Stimulated activated CD8-positive, alpha-beta memory T cell treated with anti-CD3 and anti-CD28 coated beads, Interleukin-15, amount 100 ng/mL, for 48 hours (primary cell): ENCODE data around the gene FIZ1.
A peak's percentile ranks its signal among the peaks of the same experiment; 100 is the strongest.

Source experiments
- DNase-seq, 2 donors: peaks; one replicate each; pipeline ENCODE4 v3.0.0-alpha.2; 2020; ENCODE audit warnings: low read depth in 2 of 2

Gene FIZ1

DNA sequence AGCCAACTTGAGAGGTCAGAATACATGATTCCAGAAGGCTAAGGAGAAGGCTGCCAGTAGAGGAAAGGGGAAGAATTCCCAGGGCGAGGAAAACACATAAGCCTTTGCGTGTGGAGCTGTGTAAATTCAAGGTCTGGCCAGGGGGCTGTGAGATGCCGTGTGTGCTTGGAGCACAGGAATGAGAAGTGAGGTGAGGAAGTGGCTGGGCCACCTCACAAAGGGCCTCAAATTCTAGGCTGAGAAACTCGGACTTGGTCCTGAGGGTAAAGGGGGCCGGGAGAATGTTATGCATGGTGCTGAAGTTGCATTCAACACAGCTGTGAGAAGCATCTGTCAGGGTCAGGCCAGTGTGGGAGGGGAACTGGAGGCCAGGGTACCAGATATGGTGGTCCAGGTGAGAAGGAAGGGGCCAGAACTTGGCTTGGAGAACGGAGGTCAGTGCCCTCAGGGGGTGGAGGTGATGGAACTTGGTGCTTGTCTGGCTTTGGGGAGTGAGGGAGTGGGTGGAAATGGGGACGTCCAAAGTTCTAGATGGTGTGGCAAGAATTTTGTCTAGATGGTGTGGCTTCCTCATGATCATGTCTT is 36.6 kb upstream of the FIZ1 start:
- no peak for DNase-seq

DNA sequence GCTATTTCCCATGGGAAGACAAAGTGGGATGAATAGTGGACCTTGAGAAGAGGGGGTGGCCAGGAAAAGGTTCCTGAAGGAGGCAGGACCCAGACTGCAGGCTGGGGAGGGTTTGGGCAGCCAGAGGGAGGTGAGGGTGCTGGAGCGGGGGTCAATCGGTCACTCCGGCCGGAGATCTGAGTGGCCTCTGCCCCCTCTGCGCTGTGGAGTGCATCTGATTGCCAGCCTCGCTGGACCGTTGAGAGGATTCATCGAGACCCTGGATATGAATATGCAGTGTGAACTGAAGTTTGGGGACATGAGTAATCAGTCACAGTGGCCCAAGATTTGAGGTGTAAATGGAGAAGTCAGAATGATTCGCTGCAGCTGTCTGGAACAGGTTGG is 36.0 kb upstream of the FIZ1 start:
- no peak for DNase-seq

DNA sequence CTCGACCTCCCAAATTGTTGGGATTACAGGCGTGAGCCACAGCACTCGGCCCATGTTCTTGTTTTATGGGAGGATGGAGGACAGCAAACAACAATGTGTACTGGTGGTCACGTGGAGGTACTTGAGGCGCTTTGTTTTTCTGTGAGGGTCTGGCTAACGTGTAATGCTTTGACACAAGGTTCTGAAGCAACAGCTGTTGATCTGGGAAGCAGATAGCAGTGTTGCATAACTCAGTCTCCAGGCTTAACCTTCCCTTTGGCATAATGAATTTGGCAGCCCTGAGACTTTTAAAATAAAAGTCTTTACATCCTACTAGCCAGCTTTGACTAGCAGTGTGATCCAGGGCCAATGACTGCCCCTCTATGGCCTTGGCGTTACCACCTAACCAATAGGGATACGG is 34.5 kb upstream of the FIZ1 start:
- no peak for DNase-seq

DNA sequence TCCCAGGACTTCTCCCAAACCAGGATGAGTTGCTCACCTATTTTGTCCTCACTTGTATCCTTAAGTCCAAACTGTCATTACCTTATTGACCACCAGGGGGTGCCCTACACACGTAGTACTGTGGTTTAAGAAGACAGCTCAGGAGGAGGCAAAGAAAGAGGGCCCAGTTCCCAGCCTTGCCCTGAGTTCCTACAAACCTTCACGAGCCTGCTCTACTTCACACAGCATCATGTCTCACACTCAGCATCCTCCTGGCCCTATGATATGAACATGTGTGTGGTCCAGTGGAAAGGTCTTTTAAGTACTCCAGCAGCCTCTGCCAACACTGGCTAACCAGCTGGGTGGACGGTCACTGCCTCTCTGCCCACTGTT is 33.1 kb upstream of the FIZ1 start:
- DNase-seq, result peak in 1 of 2 donors; percentile 64

DNA sequence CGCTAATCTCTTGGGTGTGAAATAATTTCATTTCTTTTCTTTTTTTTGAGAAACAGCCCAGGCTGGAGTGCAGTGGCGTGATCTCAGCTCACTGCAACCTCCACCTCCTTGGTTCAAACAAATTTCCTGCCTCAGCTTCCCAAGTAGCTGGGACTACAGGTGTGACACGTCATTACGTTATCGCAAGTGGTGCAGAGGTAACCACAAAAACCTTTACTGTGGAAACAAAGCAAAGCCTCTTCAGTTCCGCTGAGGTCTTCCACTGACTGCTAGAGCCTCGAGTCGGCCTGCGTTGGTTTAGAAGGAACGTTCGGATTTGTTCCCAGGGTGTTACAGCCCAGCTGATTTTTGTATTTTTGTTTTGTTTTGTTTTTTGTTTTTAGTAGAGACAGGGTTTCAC is 27.0 kb upstream of the FIZ1 start:
- DNase-seq, result peak in 1 of 2 donors; percentile 52

DNA sequence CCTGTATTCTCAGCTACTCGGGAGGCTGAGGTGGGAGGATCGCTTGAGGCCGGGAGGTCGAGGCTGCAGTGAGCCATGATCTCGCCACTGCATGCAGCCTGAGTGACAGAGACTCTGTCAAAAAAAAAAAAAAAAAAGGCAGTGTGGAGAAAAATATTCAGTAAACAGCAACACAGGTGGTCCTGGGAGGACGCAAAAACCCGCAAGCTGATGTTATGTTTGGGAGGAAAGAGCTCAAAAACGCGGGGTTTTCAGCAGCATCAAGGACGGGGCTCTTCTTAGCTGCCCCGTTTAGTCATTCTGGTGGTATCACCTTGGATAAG is 25.6 kb upstream of the FIZ1 start:
- no peak for DNase-seq

DNA sequence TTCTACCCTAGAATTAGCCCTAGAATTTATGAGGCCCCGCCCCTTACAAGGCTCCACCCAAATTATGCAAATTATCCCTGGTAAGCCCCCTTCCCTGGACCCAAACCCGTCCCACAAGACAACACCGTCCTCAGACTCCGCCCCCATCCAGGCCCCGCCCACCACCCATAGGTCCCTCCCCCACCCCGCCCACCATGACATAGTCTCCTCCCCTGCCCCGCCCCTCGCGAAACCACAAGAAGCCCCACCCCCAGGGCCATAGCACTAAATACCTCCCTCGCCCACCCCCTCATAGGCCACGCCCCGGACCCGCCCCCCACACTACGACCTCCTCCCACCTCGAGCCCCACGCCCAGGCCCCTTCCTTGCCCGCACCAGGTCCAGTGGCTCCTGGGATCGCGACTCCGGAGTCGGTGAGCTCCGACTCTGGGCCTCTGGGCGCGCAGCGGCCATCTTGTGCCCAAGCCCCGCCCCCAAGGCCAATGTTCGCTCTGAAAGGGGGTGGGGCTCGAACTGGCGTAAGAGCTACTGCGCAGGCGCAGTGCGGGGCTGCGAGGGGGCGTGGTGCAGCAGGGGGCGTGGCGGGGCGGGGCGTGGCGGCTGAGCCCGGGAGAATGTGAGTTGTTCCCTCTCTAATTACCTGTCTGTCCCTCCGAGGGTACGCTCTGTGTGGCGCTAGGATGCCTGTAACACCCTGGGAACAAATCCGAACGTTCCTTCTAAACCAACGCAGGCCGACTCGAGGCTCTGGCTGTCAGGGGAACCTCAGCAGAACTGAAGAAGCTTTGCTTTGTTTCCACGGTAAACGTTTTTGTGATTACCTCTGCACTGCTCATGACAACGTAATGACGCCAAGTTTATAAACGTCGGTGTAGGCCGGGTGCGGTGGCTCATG is 25.0 kb upstream of the FIZ1 start, which contains the start of gene ZNF784:
Gene ZNF784 (minus strand): TSS at position 458 of the 895 bp plus-strand sequence. CDS start 5 bp downstream, at position 453.
- peak; percentile 82 to 84 for DNase-seq

DNA sequence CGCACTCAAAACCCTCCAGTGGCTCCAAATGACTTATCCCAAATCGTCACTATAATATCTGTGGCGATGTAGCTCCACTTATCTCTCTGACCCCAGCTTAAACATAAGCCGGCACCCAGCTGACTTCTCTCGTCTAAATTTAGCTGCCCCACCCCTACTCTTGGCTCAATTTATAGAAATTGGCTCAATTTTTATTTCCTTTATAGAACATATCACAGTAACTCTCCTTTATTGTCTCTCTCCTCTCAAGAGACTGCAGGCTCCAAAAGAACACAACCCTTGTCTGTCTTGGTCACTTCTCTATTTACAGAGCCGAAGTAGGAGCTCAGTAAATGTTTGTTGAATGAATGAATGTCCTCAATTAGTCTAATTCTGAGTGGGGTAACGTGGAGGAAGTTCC is 24.2 kb upstream of the FIZ1 start:
- DNase-seq, result no peak

DNA sequence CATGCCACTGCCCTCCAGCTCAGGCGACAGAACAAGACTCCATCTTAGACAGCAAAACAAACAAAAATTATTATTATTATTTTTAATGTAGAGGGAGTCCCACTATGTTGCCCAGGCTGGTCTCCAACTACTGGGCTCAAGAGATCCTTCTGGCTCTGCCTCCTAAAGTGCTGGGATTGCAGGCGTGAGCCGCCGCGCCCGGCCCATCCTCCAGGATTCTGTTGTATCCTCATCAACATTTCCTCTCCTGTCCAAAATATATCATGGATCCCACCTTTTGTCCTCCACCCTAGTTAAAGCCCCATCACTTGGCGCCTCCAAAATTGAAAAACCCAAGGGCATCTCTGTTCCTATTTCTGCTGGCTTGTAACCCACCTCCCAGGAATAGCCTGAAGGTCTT is 23.8 kb upstream of the FIZ1 start:
- no peak for DNase-seq

DNA sequence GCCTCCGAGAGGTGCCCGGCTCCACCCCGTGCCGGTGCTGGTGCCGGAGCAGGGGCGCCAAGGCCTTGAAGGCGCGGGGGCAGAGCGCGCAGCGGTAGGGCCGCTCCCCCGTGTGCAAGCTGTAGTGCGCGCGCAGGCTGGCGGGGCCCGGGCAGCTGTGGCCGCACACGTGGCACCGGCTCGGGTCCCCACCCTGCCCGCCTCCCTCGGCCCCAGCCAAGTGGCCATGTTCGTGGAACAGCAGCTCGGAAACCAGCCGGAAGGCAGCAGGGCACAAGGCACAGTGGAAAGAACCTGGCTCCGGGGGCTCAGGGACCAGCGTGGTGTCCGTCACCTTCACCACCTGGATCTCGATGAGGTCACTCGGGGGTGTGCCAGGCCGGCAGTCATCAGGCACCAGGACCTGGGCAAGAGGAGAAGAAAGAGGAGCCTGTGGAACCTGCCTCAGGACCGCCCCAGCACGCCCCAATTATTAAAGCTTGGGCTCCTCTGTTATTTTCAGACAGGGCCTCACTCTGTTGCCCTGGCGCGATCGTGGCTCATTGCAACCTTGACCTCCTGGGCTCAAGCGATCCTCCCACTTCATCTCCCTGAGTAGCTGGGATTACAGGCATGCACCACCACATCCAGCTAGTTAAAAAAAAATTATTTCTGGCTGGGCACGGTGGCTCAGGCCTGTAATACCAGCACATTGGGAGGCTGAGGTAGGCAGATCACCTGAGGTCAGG is 23.1 kb upstream of the FIZ1 start:
- DNase-seq, result no peak

DNA sequence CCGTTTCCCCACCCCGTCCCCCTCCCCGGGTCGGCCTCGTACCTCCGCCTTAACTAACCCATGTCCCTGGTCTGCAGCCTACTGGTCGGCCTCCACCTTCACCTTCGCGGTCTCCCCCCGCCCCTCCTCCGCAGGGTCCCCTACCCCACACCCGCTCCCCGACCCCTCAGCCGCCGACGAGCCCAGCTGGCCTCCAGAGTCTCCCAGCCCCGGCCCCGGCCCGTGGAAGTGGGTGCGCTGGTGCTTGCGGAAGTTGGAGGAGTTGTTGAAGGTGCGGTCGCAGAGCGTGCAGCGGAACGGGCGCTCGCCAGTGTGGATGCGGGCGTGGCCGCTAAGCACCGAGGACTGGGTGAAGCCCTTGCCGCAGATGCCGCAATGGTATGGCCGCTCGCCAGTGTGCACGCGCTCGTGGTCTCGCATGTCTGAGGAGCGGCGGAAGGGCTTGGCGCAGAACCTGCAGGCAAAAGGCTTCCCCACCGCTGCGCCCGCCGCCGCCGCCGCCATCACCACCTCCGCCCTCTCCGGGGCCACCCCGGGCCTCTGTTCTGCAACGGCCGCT is 22.4 kb upstream of the FIZ1 start:
- no peak for DNase-seq

DNA sequence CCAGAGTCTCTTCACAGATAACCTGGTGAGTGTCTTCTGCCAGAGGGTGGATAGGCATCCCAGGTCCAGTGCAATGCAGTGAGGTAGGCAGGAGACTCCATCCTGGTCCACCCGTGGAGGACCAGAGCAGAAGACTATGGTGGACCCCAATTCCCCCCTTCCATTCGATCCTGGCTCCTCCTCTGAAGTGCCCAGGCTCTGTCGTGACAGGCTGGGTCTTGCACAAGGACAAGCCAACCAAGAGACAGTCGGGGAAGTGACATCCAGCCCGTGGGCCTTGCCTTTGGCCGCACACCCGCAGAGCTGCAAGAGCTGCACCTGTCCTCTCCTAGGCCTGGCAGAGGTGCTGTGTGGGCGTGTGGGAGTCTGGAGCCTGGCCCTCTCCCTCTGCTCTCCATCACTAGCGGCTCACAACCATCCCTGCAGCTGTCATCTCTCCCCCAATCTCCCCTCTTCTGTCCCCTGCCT is 21.9 kb upstream of the FIZ1 start:
- no peak for DNase-seq

DNA sequence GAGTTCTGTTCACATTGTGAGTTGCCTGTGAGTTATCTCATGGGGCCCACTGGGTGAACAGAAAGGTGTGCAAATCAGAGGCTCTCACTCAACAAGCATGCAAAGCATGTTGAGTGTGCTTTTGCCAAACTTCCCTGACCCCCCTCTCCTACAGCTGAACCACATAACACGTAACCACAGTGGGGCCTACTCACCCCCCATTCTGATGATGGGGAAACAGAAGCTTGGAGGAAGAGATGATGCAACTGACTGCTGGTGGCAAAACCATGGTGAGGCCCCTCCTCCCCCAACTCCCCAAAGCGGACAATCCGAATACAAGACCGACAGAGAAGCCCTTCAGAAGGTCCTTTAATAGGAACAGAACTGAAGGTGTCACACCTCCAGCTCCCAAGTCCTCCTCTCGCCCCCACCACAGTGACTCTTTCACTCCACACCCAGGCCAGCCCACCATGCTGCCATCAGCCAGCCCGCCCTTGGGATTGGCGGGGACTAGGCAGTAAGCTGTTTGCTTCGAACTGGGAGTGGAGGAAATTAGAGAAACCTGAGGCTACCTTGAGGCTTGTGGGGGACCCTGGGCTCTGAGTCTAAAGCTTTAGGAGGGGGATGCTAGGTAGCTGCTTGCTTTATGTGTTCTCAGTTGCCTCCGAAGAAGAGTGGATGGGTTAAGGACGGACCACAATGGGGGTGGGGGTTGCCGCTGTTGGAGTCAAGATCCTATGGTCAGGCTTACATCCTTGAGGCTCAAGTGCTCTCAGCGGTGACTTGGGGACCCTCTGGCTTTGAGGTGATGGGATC is 21.3 kb upstream of the FIZ1 start:
- peak in 1 of 2 donors; percentile 19 for DNase-seq

DNA sequence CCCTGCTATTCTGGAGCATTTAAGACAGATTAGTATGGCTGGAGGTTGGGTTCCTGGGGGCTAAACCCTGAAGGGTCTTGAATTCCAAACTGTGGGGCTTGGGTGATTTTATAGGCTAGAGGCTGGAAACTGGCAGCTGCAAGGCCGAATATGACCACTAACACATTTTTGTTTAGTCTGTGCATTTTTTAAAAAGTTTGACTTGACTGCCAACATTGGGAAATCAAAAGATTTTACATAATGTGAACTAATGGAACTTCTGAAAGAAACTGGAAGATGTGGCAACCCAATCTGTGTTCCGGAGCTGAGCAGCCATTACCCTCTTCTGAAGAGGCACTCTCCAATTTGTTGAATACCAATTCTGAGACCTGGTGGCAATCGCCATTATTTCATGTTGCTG is 20.0 kb upstream of the FIZ1 start:
- no peak for DNase-seq

DNA sequence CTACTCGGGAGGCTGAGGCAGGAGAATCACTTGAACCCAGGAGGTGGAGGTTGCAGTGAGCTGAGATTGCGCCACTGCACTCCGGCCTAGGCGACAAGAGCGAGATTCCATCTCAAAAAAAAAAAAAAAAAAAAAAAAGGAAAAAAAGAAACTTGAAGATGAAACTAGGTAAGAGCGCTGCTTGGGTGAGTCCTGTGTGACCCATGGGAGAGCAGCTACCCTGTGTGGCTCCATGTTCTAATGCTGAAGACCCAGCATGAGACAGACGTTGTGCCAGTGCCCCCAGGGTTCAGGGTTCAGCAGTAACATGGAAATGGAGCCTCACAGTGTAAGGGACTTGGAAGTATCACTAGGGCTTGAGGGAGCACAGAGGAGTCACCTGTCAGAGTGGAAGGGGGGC is 19.1 kb upstream of the FIZ1 start:
- DNase-seq, result no peak

DNA sequence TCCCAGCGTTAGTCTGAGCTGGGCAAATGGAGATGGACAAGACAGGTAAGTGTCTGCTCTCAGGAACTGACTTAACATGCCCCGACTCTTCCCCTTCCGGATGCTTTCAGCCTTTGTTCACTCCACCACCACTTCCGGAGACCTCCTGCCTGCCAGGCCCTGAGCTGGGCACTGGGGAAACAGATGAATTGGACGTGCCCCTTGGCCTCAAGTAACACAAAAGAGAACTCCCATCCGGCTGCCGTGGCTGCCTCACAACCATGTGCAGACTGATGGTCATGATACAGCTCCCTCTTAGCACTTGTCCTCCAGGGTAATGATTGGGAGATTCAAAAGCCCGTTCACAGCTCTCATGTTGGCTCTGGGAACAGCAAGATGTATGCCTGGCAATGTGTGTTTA is 18.1 kb upstream of the FIZ1 start:
- no peak for DNase-seq

DNA sequence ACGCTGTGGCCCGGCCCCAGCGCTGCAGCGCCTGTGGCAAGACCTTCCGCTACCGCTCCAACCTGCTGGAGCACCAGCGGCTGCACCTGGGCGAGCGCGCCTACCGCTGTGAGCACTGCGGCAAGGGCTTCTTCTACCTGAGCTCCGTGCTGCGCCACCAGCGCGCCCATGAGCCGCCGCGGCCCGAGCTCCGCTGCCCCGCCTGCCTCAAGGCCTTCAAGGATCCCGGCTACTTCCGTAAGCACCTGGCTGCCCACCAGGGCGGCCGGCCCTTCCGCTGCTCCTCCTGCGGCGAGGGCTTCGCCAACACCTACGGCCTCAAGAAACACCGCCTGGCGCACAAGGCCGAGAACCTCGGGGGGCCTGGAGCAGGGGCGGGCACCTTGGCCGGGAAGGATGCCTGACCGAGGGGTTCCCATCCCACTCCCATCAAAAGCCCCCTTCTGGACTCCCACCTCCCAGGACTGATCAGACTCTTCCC is 17.1 kb upstream of the FIZ1 start:
- no peak for DNase-seq

DNA sequence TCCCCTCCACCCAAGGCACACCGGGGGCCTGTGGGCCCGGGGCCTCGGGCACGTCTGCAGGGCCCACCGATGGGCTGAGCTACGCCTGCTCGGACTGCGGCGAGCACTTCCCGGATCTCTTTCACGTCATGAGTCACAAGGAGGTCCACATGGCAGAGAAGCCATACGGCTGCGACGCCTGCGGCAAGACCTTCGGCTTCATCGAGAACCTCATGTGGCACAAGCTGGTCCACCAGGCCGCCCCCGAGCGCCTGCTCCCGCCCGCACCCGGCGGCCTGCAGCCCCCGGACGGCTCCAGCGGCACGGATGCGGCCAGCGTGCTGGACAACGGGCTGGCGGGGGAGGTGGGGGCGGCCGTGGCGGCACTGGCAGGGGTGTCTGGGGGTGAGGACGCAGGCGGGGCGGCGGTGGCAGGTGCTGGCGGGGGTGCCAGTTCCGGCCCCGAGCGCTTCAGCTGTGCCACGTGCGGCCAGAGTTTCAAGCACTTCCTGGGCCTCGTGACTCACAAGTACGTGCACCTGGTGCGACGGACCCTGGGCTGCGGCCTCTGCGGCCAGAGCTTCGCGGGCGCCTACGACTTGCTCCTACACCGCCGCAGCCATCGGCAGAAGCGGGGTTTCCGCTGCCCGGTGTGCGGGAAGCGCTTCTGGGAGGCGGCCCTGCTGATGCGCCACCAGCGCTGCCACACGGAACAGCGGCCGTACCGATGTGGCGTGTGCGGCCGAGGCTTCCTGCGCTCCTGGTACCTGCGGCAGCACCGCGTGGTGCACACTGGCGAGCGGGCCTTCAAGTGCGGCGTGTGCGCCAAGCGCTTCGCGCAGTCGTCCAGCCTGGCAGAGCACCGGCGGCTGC is 16.5 kb upstream of the FIZ1 start:
- DNase-seq, result no peak

DNA sequence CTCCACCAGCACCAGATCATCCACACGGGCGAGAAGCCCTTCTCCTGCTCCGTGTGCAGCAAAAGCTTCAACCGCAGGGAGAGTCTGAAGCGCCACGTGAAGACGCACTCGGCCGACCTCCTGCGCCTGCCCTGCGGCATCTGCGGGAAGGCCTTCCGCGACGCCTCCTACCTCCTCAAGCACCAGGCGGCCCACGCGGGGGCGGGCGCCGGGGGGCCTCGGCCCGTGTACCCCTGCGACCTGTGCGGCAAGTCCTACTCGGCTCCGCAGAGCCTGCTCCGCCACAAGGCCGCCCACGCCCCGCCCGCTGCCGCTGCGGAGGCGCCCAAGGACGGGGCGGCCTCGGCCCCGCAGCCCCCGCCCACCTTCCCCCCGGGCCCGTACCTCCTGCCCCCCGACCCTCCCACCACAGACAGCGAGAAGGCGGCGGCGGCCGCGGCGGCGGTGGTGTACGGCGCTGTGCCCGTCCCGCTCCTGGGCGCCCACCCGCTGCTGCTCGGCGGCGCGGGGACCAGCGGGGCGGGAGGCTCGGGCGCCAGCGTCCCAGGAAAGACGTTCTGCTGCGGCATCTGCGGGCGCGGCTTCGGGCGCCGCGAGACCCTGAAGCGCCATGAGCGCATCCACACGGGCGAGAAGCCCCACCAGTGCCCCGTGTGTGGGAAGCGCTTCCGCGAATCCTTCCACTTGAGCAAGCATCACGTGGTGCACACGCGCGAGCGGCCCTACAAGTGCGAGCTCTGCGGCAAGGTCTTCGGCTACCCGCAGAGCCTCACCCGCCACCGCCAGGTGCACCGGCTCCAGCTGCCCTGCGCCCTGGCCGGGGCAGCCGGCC is 15.6 kb upstream of the FIZ1 start:
- DNase-seq, result no peak
